Measurements from ENCODE around the gene SEMA5A. TPM values are rescaled to one million over a fixed set of nuclear protein-coding genes. Genes with fewer than 3 reads are reported as not detected.

The SEMA5A gene
- total and polyA plus RNA-seq, 2 donors (not counting 1 experiment from before 2014, with no cell fraction given): not detected

GRCh38 chr5:9507974-9508373 is 37.9 kb downstream of the SEMA5A start:
- intact Hi-C loops (cut with micrococcal nuclease): no loop called here
- H3K4me2 ChIP-seq (replicated peaks; ENCODE audit: low read depth, low read length, poor library complexity, severe bottlenecking): no peak overlapping the region
- no peak overlapping the region for H3K4me3 Mint-ChIP-seq
- H3K4me1 Mint-ChIP-seq: no peaks in the 10 kb centered on the region
- ChIA-PET CTCF (no interaction called here), POLR2A (no interaction called here)
- H3K36me3 ChIP-seq (replicated peaks in 1 of 2; ENCODE audit: control extremely low read depth in 1 of 2, control insufficient read depth in 1 of 2, extremely low read depth in 1 of 2, insufficient read depth in 2 of 2, low read length in 1 of 2): no peaks in the 10 kb centered on the region
- DNase-seq: no peak
- no peak overlapping the region for H2AFZ ChIP-seq (ENCODE audit: insufficient read depth, low read depth, low read length, poor library complexity, severe bottlenecking)
- H3K9ac ChIP-seq (ENCODE audit: low read length): no peak overlapping the region
- no peak overlapping the region for H3K27ac ChIP-seq (ENCODE audit: low read length in 2 of 2)
- H3K79me2 ChIP-seq (ENCODE audit: control insufficient read depth, insufficient read depth, low read length): no peaks in the 10 kb centered on the region
- H4K20me1 ChIP-seq (ENCODE audit: control insufficient read depth, insufficient read depth, low read length, poor library complexity, severe bottlenecking): no peaks in the 10 kb centered on the region
- 100% methylated on average over 1 of the region's 6 CpGs for WGBS (ENCODE audit: insufficient coverage)
- H3K27me3 ChIP-seq (replicated peaks in 1 of 4; ENCODE audit: control extremely low read depth in 1 of 4, control insufficient read depth in 3 of 4, insufficient read depth in 4 of 4, low read length in 3 of 4): no peaks in the 10 kb centered on the region
- no peak overlapping the region for H3K4me3 ChIP-seq (ENCODE audit: control extremely low read depth in 1 of 5, extremely low read depth in 1 of 5, insufficient read depth in 1 of 5, low read depth in 2 of 5, low read length in 4 of 5)
- ATAC-seq (ENCODE audit: low read depth): no peak
- H3K27me3 Mint-ChIP-seq: no peaks in the 10 kb centered on the region
- TF ChIP-seq EZH2 (IDR thresholded peaks at IDR 0.05; ENCODE audit: borderline replicate concordance, insufficient read depth, low read depth, low read length, poor library complexity, severe bottlenecking) (no peak), CTCF (IDR thresholded peaks at IDR 0.05) (no peak)
- H3K4me1 ChIP-seq (ENCODE audit: control insufficient read depth in 2 of 2, insufficient read depth in 2 of 2, low read length in 2 of 2): no peaks in the 10 kb centered on the region
- no peaks in the 10 kb centered on the region for H3K9me3 ChIP-seq (ENCODE audit: control extremely low read depth in 1 of 3, control insufficient read depth in 2 of 3, insufficient read depth in 1 of 3, low read length in 2 of 3)
- no peaks in the 10 kb centered on the region for H3K9me3 Mint-ChIP-seq (ENCODE audit: insufficient read depth)
- H3K27ac Mint-ChIP-seq: no peak overlapping the region

GRCh38 chr5:9505225-9505624 is 40.6 kb downstream of the SEMA5A start:
- H3K79me2 ChIP-seq (ENCODE audit: control insufficient read depth, insufficient read depth, low read length): no peaks in the 10 kb centered on the region
- no peak overlapping the region for H2AFZ ChIP-seq (ENCODE audit: insufficient read depth, low read depth, low read length, poor library complexity, severe bottlenecking)
- H3K27me3 Mint-ChIP-seq: no peaks in the 10 kb centered on the region
- POLR2A ChIA-PET: no interaction called here
- no peaks in the 10 kb centered on the region for H3K4me1 Mint-ChIP-seq
- no peak for DNase-seq
- H4K20me1 ChIP-seq (ENCODE audit: control insufficient read depth, insufficient read depth, low read length, poor library complexity, severe bottlenecking): no peaks in the 10 kb centered on the region
- no peaks in the 10 kb centered on the region for H3K9me3 ChIP-seq (ENCODE audit: control extremely low read depth in 1 of 3, control insufficient read depth in 2 of 3, insufficient read depth in 1 of 3, low read length in 2 of 3)
- no peak overlapping the region for H3K4me3 ChIP-seq (ENCODE audit: control extremely low read depth in 1 of 5, extremely low read depth in 1 of 5, insufficient read depth in 1 of 5, low read depth in 2 of 5, low read length in 4 of 5)
- no peak overlapping the region for H3K4me2 ChIP-seq (replicated peaks; ENCODE audit: low read depth, low read length, poor library complexity, severe bottlenecking)
- H3K36me3 ChIP-seq (replicated peaks in 1 of 2; ENCODE audit: control extremely low read depth in 1 of 2, control insufficient read depth in 1 of 2, extremely low read depth in 1 of 2, insufficient read depth in 2 of 2, low read length in 1 of 2): no peaks in the 10 kb centered on the region
- intact Hi-C loops (cut with micrococcal nuclease): no loop called here
- no peak overlapping the region for H3K9ac ChIP-seq (ENCODE audit: low read length)
- no peak overlapping the region for H3K4me3 Mint-ChIP-seq
- no peak overlapping the region for H3K27ac ChIP-seq (ENCODE audit: low read length in 2 of 2)
- H3K27ac Mint-ChIP-seq: no peak overlapping the region
- ATAC-seq (ENCODE audit: low read depth): no peak
- H3K9me3 Mint-ChIP-seq (ENCODE audit: insufficient read depth): no peaks in the 10 kb centered on the region
- no peaks in the 10 kb centered on the region for H3K4me1 ChIP-seq (ENCODE audit: control insufficient read depth in 2 of 2, insufficient read depth in 2 of 2, low read length in 2 of 2)
- no peaks in the 10 kb centered on the region for H3K27me3 ChIP-seq (replicated peaks in 1 of 4; ENCODE audit: control extremely low read depth in 1 of 4, control insufficient read depth in 3 of 4, insufficient read depth in 4 of 4, low read length in 3 of 4)
- TF ChIP-seq CTCF (IDR thresholded peaks at IDR 0.05): no peak
- no peak for TF ChIP-seq EZH2 (IDR thresholded peaks at IDR 0.05; ENCODE audit: borderline replicate concordance, insufficient read depth, low read depth, low read length, poor library complexity, severe bottlenecking)
- CTCF ChIA-PET: no interaction called here
- 100% methylated on average over 1 of the region's 2 CpGs for whole genome bisulfite sequencing (ENCODE audit: insufficient coverage)

Data from B cell (primary cell).